ENCODE measurements around the gene PGF. TPM values are rescaled to one million over a fixed set of nuclear protein-coding genes. Genes with fewer than 3 reads are reported as not detected.

PGF gene
- total and polyA plus RNA-seq, 2 of the 13 experiments (the other 11 are each of a cell fraction or from before 2014, with no cell fraction given) = 10.7 to 27.5 TPM

- Histone ChIP-seq H3K9ac (ENCODE audit: insufficient read depth, low read depth, low read length) (no peak overlapping the region), H3K79me2 (ENCODE audit: insufficient read depth, low read length) (peaks cover 3% of the 10 kb centered on the region), H3K4me3 (replicated peaks in 1 of 3; ENCODE audit: insufficient read depth in 1 of 3, low read depth in 2 of 3, low read length in 3 of 3) (no peak overlapping the region), H4K20me1 (ENCODE audit: insufficient read depth, low read length) (peaks cover 2% of the 10 kb centered on the region; the same call in 1 of the 2 replicates), H3K4me1 (ENCODE audit: insufficient read depth, low read length) (peaks cover 53% of the 10 kb centered on the region), H3K4me2 (ENCODE audit: low read depth, low read length) (no peak overlapping the region), H3K27me3 (ENCODE audit: control insufficient read depth in 1 of 2, insufficient read depth in 2 of 2, low read length in 2 of 2) (no peaks in the 10 kb centered on the region), H3K9me3 (ENCODE audit: low read length) (no peaks in the 10 kb centered on the region), H2AFZ (ENCODE audit: low read length) (no peak overlapping the region), H3K36me3 (replicated peaks in 1 of 2; ENCODE audit: control insufficient read depth in 1 of 2, insufficient read depth in 2 of 2, low read length in 2 of 2) (peaks cover 36 to 81% of the 10 kb centered on the region in 2 experiments), H3K27ac (ENCODE audit: extremely low read length, insufficient read depth, low read length) (no peak overlapping the region)
- TF ChIP-seq FOXO4 (CRISPR knock-in tag; conservative IDR thresholded peaks at IDR 0.05) (no peak), ZKSCAN1 (IDR thresholded peaks at IDR 0.05; ENCODE audit: low read length) (no peak), ZNF644 (CRISPR knock-in tag; IDR thresholded peaks at IDR 0.05; ENCODE audit: low read depth) (no peak), TAF1 (CRISPR knock-in tag; IDR thresholded peaks at IDR 0.05) (no peak), ATF5 (CRISPR knock-in tag; IDR thresholded peaks at IDR 0.05; ENCODE audit: low read depth) (no peak), NRL (CRISPR knock-in tag; IDR thresholded peaks at IDR 0.05; ENCODE audit: borderline replicate concordance) (no peak), ZNF773 (CRISPR knock-in tag; IDR thresholded peaks at IDR 0.05; ENCODE audit: borderline replicate concordance) (no peak), SIX1 (CRISPR knock-in tag; IDR thresholded peaks at IDR 0.05; ENCODE audit: borderline replicate concordance) (no peak), SOX13 (IDR thresholded peaks at IDR 0.05) (no peak), SOX13 (CRISPR knock-in tag; conservative IDR thresholded peaks at IDR 0.05 in 1 of 2, IDR thresholded peaks at IDR 0.05 in 1 of 2) (no peak), NFATC3 (CRISPR knock-in tag; IDR thresholded peaks at IDR 0.05) (no peak), ZNF607 (CRISPR knock-in tag; IDR thresholded peaks at IDR 0.05; ENCODE audit: borderline replicate concordance) (no peak), TBX3 (IDR thresholded peaks at IDR 0.05; ENCODE audit: borderline replicate concordance) (no peak), ZNF136 (CRISPR knock-in tag; IDR thresholded peaks at IDR 0.05; ENCODE audit: low read depth) (no peak), SMAD1 (CRISPR knock-in tag; IDR thresholded peaks at IDR 0.05; ENCODE audit: borderline replicate concordance, low read depth) (no peak)
- POLR2A ChIA-PET = interaction anchor here (0.9 to 1.7 kb wide), 2 partner anchors 12 to 14 kb away, joined by 4 to 5 read pairs; no protein-coding TSS in a partner anchor
- intact Hi-C loops (cut with micrococcal nuclease; ENCODE audit: unreplicated experiment) (no loop called here), in situ Hi-C loops (cut with HindIII; ENCODE audit: extremely low pct_ligation_motif_present, low pct_unique_long_range_greater_than_20kb) (no loop called here)
- no TSS peak for BruUV-seq (replicated peaks)
- 98% methylated on average over 4 of the region's 4 CpGs for WGBS (ENCODE audit: low lambda C conversion rate)
- DNase-seq (ENCODE audit: low spot score) (no peak), FAIRE-seq (no peak), ATAC-seq (no peak)
- CTCF ChIA-PET (ENCODE audit: low intra/inter-chr PET ratio, low total read pairs) = interaction anchor here (1.1 kb wide), 1 partner anchor 12 kb away, joined by 3 read pairs; no protein-coding TSS in a partner anchor
Observed at GRCh38 chr14:74893614-74894091, 61.7 kb downstream of the PGF start.
